Stomach (tissue), 9 donors: ENCODE results near the gene BCKDK. TPM values are rescaled to one million over a fixed set of nuclear protein-coding genes. Genes with fewer than 3 reads are reported as not detected.

Experiments
- DNase-seq, 2 donors: peaks; one replicate each; pipeline versions ENCODE4 v3.0.0 to v3.0.0-alpha.2; 2013 to 2019
- H3K27ac ChIP-seq, 5 donors: fragments of 200-600 bp in 4 of 5; sonication (generic) in 4 of 5; one replicate each; pipeline ENCODE4 v1.5.1; 2013 to 2019; ENCODE audit warnings: mild to moderate bottlenecking in 1 of 5, moderate library complexity in 1 of 5
- H3K27me3 ChIP-seq, 3 donors: fragments of 200-600 bp; sonication (generic); one replicate each; pipeline ENCODE4 v1.5.1; 2017 to 2019; ENCODE audit warnings: mixed run types in 1 of 3
- H3K36me3 ChIP-seq, 4 donors: fragments of 200-600 bp; sonication (generic); 1 replicate in 3 of 4; 2 replicates in 1 of 4; pipeline ENCODE4 v1.5.1; 2016 to 2019
- H3K4me1 ChIP-seq, 4 donors: fragments of 200-600 bp; sonication (generic); one replicate each; pipeline ENCODE4 v1.5.1; 2016 to 2019
- H3K4me3 ChIP-seq, 4 donors: fragments of 200-600 bp; sonication (generic) in 3 of 4; one replicate each; pipeline ENCODE4 v1.5.1; 2016 to 2019; ENCODE audit warnings: mild to moderate bottlenecking in 1 of 4
- H3K9me3 ChIP-seq, 4 donors: fragments of 200-600 bp; sonication (generic); one replicate each; pipeline ENCODE4 v1.5.1; 2016 to 2019
- CTCF ChIP-seq, 7 experiments: fragments of 450-650 bp in 4 of 7; fragments of 200-600 bp in 3 of 7; sonication (generic) in 3 of 7; IDR thresholded peaks; one replicate each; pipeline ENCODE4 v1.5.1; 2016 to 2019; ENCODE audit warnings: antibody characterized with exemption in 7 of 7, control low read depth in 2 of 7, mild to moderate bottlenecking in 1 of 7
- EP300 ChIP-seq: sonication (generic); formaldehyde crosslinking; IDR thresholded peaks from one replicate; pipeline ENCODE4 v1.6.1; 2017; ENCODE audit warnings: antibody characterized with exemption
- POLR2A ChIP-seq, 4 donors: fragments of 450-650 bp; IDR thresholded peaks; one replicate each; pipeline ENCODE4 v1.6.1; 2016; ENCODE audit warnings: antibody characterized with exemption in 4 of 4, control low read depth in 2 of 4, mild to moderate bottlenecking in 1 of 4, moderate library complexity in 1 of 4
- POLR2AphosphoS5 ChIP-seq, 3 donors: sonication (generic); formaldehyde crosslinking; IDR thresholded peaks; one replicate each; pipeline ENCODE4 v1.6.1; 2016; ENCODE audit warnings: antibody characterized with exemption in 3 of 3
- WGBS, 5 donors: extraction: QIAGEN DNeasy Blood & Tissue Kit in 3 of 5; methylation state at CpG; one replicate each; pipeline versions ENCODE4 v1.1.5 to v1.1.7; 2013 to 2018; 5-methylcytosine and 5-hydroxymethylcytosine counted together
- intact Hi-C: fragments of 100-400 bp; cut with DNase I; formaldehyde crosslinking; loops from one replicate; pipeline ENCODE4 v1.15.1; 2023; ENCODE audit warnings: low total_unique reads
- polyA plus RNA-seq, 3 donors: library from polyadenylated mRNA; stranded (reverse); fragments of 200-250 nt; gene quantifications; one replicate each; pipeline ENCODE4 v1.2.3, GENCODE V29; 2013
- total RNA-seq, 5 donors: library from RNA; depleted of rRNA; stranded (reverse); fragments of >200 nt; gene quantifications; one replicate each; pipeline versions ENCODE4 v1.1.0 to v1.2.3, GENCODE V29; 2014 to 2016
- donor health status: healthy with polysubstance abuse.
- donor health status: Bipolar disorder and iron deficiency.
- donor health status: healthy.

The BCKDK gene
- total and polyA plus RNA-seq, 8 donors: 11.0 to 197 (median 37.5) TPM

DNA sequence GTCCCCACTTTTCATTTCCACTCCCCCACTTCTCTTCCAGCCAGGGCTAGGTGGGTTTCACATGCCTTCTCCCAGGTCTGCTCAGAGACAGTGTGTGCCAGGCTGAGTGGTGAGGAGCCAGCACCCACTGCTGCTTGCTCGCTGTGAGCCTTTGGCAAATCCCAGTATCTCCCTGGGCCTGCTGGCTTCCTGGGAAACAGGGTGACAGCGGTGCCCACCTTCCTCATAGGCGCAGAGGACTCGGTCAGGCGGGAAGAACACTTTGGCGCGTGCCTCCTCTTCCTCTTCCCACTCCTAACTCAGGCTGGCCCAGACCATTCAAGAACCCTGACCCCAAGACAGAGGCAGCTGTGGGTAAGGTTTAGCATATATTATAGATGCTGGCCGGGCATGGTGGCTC is 19.0 kb upstream of the BCKDK start:
- H3K4me3 ChIP-seq: no peak overlapping the region
- H3K9me3 ChIP-seq: no peaks in the 10 kb centered on the region
- H3K27me3 ChIP-seq: no peaks in the 10 kb centered on the region
- peaks cover 10 to 75% (median 65%) of the 10 kb centered on the region in 4 donors for H3K36me3 ChIP-seq
- no peak for DNase-seq
- H3K27ac ChIP-seq: no peak overlapping the region
- 90 to 97% (median 93%) methylated on average over 8 of the region's 8 CpGs for WGBS, 5 donors
- peaks cover 13 to 22% (median 17%) of the 10 kb centered on the region in 4 donors for H3K4me1 ChIP-seq
- intact Hi-C loops: no loop called here
- no peak for TF ChIP-seq CTCF (IDR thresholded peaks at IDR 0.05)
- no peak for TF ChIP-seq EP300
- no peak for TF ChIP-seq POLR2A (IDR thresholded peaks at IDR 0.05)
- no peak for TF ChIP-seq POLR2AphosphoS5 (IDR thresholded peaks at IDR 0.05)

DNA sequence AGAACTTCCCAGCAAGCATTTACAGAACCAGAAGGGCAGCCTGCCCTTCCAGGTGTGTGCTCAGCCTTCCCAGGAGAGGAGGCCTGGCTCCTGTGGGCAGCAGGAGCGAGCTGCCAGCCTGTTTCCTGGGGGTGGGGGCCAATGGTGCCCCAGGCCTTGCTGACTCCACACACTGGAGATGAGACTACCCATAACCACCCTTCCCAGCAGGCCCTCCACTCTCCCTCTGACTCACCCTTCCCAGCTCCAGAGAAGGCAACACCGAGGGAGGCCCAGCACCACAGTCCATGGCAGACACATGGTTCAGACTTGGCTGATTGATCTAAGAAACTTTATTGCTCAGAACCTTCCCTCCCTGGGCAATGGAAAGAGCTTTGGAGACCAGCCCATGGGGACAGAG is 17.6 kb upstream of the BCKDK start:
- Histone ChIP-seq H3K4me1 (peaks cover 13 to 36% (median 24%) of the 10 kb centered on the region in 4 donors), H3K27me3 (no peaks in the 10 kb centered on the region), H3K9me3 (no peaks in the 10 kb centered on the region), H3K27ac (no peak overlapping the region), H3K36me3 (peaks cover 10 to 62% (median 52%) of the 10 kb centered on the region in 4 donors), H3K4me3 (no peak overlapping the region)
- intact Hi-C loops: no loop called here
- WGBS, 5 donors: 85 to 100% (median 93%) methylated on average over 1 to 2 of the region's 2 CpGs
- DNase-seq: no peak
- no peak for TF ChIP-seq EP300
- TF ChIP-seq CTCF (IDR thresholded peaks at IDR 0.05): no peak
- no peak for TF ChIP-seq POLR2A (IDR thresholded peaks at IDR 0.05)
- no peak for TF ChIP-seq POLR2AphosphoS5 (IDR thresholded peaks at IDR 0.05)

DNA sequence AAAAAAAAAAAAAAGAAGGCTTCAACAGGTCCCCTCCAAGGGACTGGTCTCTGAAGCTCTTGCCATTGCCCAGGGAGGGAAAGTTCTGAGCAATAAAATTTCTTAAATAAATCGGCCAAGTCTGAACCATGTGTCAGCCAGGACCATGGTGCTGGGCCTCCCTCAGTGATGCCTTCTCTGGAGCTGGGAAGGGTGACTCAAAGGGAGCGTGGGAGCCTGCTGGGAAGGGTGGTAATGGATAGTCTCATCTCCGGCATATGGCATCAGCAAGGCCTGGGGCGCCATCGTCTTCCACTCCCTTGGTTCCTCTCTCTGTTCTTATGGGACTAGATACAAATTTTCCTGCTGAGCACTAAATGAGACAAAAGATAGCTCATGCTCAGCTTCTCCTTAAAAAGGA is 15.9 kb upstream of the BCKDK start:
- DNase-seq: no peak
- Histone ChIP-seq H3K4me1 (peaks cover 13 to 38% (median 27%) of the 10 kb centered on the region in 4 donors), H3K36me3 (peaks cover 6 to 44% (median 35%) of the 10 kb centered on the region in 4 donors), H3K27me3 (no peaks in the 10 kb centered on the region), H3K27ac (peak overlapping the region in 1 of 5 donors; percentile 88), H3K9me3 (no peaks in the 10 kb centered on the region), H3K4me3 (no peak overlapping the region)
- 94 to 99% (median 96%) methylated on average over 5 of the region's 5 CpGs for WGBS, 5 donors
- no peak for TF ChIP-seq POLR2A (IDR thresholded peaks at IDR 0.05)
- TF ChIP-seq CTCF (IDR thresholded peaks at IDR 0.05): no peak
- no peak for TF ChIP-seq EP300
- TF ChIP-seq POLR2AphosphoS5 (IDR thresholded peaks at IDR 0.05): no peak
- intact Hi-C loops: no loop called here

DNA sequence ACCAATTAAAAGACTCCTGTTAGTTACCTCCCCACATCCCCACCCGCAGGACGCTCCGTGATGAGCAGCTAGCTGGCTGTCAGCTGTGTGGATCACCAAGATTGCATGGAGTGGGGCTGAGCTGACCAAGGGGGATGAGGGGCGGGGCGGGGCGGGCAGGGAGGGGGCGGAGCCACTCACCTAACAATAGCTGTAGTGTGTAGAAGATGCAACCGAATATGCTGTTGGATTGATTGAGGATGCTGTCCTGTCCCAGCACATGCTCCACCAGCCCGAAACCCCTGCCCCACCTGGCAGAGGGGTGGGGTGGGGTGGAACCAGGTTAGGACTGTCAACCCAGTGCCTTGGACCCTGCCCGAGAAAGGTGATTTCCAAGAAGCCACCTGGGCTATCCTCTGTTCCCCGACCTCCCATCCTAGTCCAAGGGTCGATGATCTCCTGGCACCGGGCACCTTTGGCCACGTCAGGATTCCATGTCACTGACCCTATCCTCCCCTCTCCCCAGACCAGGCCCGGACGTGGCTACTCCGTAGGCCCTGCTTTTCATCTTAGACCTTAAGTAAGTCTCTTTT is 15.0 kb upstream of the BCKDK start:
- Histone ChIP-seq H3K9me3 (no peaks in the 10 kb centered on the region), H3K27me3 (no peaks in the 10 kb centered on the region), H3K4me3 (peak overlapping the region; percentile 72 to 95 (median 78)), H3K36me3 (peaks cover 6 to 35% (median 28%) of the 10 kb centered on the region in 4 donors), H3K4me1 (peaks cover 13 to 38% (median 27%) of the 10 kb centered on the region in 4 donors), H3K27ac (peak overlapping the region in 2 of 5 donors; percentile 88 to 92)
- WGBS, 5 donors: 38 to 50% (median 40%) methylated on average over 15 to 17 of the region's 17 CpGs
- DNase-seq: peak in 1 of 2 donors; percentile 47
- intact Hi-C loops: no loop called here
- TF ChIP-seq EP300 (no peak), CTCF (IDR thresholded peaks at IDR 0.05) (no peak), POLR2AphosphoS5 (IDR thresholded peaks at IDR 0.05) (no peak), POLR2A (IDR thresholded peaks at IDR 0.05) (no peak)
